Measurements from ENCODE around the gene ERG. TPM values are rescaled to one million over a fixed set of nuclear protein-coding genes. Genes with fewer than 3 reads are reported as not detected.

ERG gene
- total RNA-seq, 2 donors from 2014 or later, result 3.5 to 5.0 TPM

Other genes with a start within 250 kb of the ERG start
- under 1 TPM in 1 of 2 donors, not detected in 1; 0.21 TPM for gene KCNJ15, start 241.5 kb downstream of the ERG start, total RNA-seq